ENCODE results near the gene PTPRK. TPM values are rescaled to one million over a fixed set of nuclear protein-coding genes. Genes with fewer than 3 reads are reported as not detected.

PTPRK gene
- total and polyA plus RNA-seq, 2 experiments from 2014 or later: 26.9 to 56.4 TPM

- Histone ChIP-seq H2AFZ (no peak overlapping the region), H3K27me3 (ENCODE audit: insufficient read depth) (no peaks in the 10 kb centered on the region), H4K20me1 (replicated peaks; ENCODE audit: insufficient read depth) (no peaks in the 10 kb centered on the region), H3K36me3 (ENCODE audit: insufficient read depth) (no peaks in the 10 kb centered on the region), H3K27ac (ENCODE audit: low read depth) (no peak overlapping the region), H3K79me2 (replicated peaks; ENCODE audit: insufficient read depth) (no peaks in the 10 kb centered on the region), H3K4me2 (no peak overlapping the region), H3F3A (replicated peaks; ENCODE audit: low read depth) (no peaks in the 10 kb centered on the region), H3K4me1 (ENCODE audit: insufficient read depth) (no peaks in the 10 kb centered on the region), H3K9me2 (ENCODE audit: insufficient read depth) (no peaks in the 10 kb centered on the region), H3K4me3 (no peak overlapping the region)
- Mint-ChIP-seq H3K36me3 (ENCODE audit: low read depth) (no peaks in the 10 kb centered on the region), H3K4me1 (peaks cover 10% of the 10 kb centered on the region), H3K4me3 (no peak overlapping the region), H3K27ac (no peak overlapping the region), H3K27me3 (ENCODE audit: insufficient read depth, low read depth, poor library complexity) (no peaks in the 10 kb centered on the region), H3K9me3 (no peaks in the 10 kb centered on the region)
- no peak for ATAC-seq
- DNase-seq (ENCODE audit: low spot score): no peak
- no peak for TF ChIP-seq CTCF (conservative IDR thresholded peaks at IDR 0.05; ENCODE audit: low read depth in 2 of 2)
- TF ChIP-seq CREB1 (CRISPR knock-in tag; IDR thresholded peaks at IDR 0.05; ENCODE audit: low read depth): no peak
- TF ChIP-seq NANOG (IDR thresholded peaks at IDR 0.05; ENCODE audit: borderline replicate concordance): no peak
- no peak for TF ChIP-seq STAT1 (IDR thresholded peaks at IDR 0.05; ENCODE audit: unreplicated experiment)
- TF ChIP-seq ETS1 (IDR thresholded peaks at IDR 0.05): no peak
- no peak for TF ChIP-seq EZH2phosphoT487 (IDR thresholded peaks at IDR 0.05; ENCODE audit: unreplicated experiment)
- TF ChIP-seq JUNB (IDR thresholded peaks at IDR 0.05; ENCODE audit: unreplicated experiment): no peak
- TF ChIP-seq REST (IDR thresholded peaks at IDR 0.05; ENCODE audit: unreplicated experiment): no peak
- TF ChIP-seq ZNF331 (CRISPR knock-in tag; IDR thresholded peaks at IDR 0.05; ENCODE audit: low read depth): no peak
- TF ChIP-seq EZH2 (IDR thresholded peaks at IDR 0.05; ENCODE audit: low read depth, unreplicated experiment): no peak
- no peak for TF ChIP-seq ZNF462 (CRISPR knock-in tag; IDR thresholded peaks at IDR 0.05)
- no peak for TF ChIP-seq ZNF114 (CRISPR knock-in tag; IDR thresholded peaks at IDR 0.05)
- TF ChIP-seq POLR2AphosphoS5 (IDR thresholded peaks at IDR 0.05; ENCODE audit: low read depth): no peak
Measured at GRCh38 chr6:127996925-127997324, 523.5 kb downstream of the PTPRK start.
